DOHH2 (cell line): ENCODE measurements around the gene EMID1.

Source experiments
- EZH2phosphoT487 ChIP-seq: fragments of 200-600 bp; sonication (generic); IDR thresholded peaks from 2 replicates; pipeline ENCODE4 v1.6.1; 2017; ENCODE audit warnings: borderline replicate concordance, mild to moderate bottlenecking, antibody characterized with exemption, low read length, moderate library complexity, mixed read lengths
- TF ChIP-seq, protein P1 (sequence below): fragments of 200-600 bp; sonication (generic); IDR thresholded peaks from one replicate; pipeline ENCODE4 v1.5.1; 2014; ENCODE audit warnings: antibody characterized with exemption, mild to moderate bottlenecking, low read depth, low read length; ENCODE audit not compliant: poor library complexity, severe bottlenecking

DNA sequence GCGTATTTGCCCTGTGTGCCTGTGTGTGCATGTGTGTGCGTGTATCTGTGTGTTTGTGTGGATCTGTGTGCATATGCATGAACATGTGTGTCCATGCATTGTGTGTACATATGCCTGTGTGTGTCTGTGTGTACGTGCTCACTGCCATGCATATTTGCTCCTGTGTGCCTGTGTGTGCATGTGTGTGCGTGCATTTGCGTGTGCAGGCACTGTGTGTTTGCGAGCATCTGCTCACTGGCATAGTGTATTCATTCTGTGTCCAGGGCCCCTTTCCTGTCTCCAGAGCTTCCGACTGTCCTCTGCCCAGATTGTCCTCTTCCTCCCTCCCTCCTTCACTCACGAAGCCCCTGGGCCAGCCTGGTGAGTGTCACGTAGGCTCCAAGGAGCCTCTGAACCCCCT lies 5.8 kb downstream of the EMID1 start:
- TF ChIP-seq, protein P1, sequence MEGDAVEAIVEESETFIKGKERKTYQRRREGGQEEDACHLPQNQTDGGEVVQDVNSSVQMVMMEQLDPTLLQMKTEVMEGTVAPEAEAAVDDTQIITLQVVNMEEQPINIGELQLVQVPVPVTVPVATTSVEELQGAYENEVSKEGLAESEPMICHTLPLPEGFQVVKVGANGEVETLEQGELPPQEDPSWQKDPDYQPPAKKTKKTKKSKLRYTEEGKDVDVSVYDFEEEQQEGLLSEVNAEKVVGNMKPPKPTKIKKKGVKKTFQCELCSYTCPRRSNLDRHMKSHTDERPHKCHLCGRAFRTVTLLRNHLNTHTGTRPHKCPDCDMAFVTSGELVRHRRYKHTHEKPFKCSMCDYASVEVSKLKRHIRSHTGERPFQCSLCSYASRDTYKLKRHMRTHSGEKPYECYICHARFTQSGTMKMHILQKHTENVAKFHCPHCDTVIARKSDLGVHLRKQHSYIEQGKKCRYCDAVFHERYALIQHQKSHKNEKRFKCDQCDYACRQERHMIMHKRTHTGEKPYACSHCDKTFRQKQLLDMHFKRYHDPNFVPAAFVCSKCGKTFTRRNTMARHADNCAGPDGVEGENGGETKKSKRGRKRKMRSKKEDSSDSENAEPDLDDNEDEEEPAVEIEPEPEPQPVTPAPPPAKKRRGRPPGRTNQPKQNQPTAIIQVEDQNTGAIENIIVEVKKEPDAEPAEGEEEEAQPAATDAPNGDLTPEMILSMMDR: no peak
- TF ChIP-seq EZH2phosphoT487: no peak
